CD4-positive, alpha-beta T cell (primary cell): ENCODE data around the gene HOXB8. TPM values are rescaled to one million over a fixed set of nuclear protein-coding genes. Genes with fewer than 3 reads are reported as not detected.
A peak's percentile ranks its signal among the peaks of the same experiment; 100 is the strongest.

Source experiments
- ATAC-seq: fragments of 200-7000 bp; cut with Tn5 transposase; one replicate; pipeline ENCODE4 v1.10.0; 2022; ENCODE audit warnings: mild to moderate bottlenecking; ENCODE audit not compliant: poor library complexity
- CTCF ChIA-PET: fragments of 350-600 bp; sonication (Branson Sonifier 250); formaldehyde crosslinking; loops from one replicate; lab custom pipeline; 2021; ENCODE audit warnings: antibody characterized with exemption, inconsistent platforms; lab: Charles Lee
- POLR2A ChIA-PET: fragments of 350-600 bp; sonication (Branson Sonifier 250); formaldehyde crosslinking; loops from one replicate; lab custom pipeline; 2021; ENCODE audit warnings: antibody characterized with exemption, inconsistent platforms; lab: Charles Lee
- DNase-seq, 14 experiments: peaks; one replicate each; pipeline ENCODE4 v3.0.0-alpha.2; 2013 to 2020; ENCODE audit warnings: mixed read lengths in 2 of 14
- H3K27ac ChIP-seq, 2 donors: one replicate each; pipeline versions ENCODE4 v1.5.1 to v1.7.0; 2013; ENCODE audit warnings: low read length in 2 of 2, low read depth in 1 of 2, mild to moderate bottlenecking in 1 of 2
- H3K27me3 ChIP-seq, 2 experiments: 1 replicate in 1 of 2; 2 replicates in 1 of 2; pipeline versions ENCODE4 v1.6.1 to v1.7.0; 2013; ENCODE audit warnings: low read length in 2 of 2, control low read depth in 1 of 2, mild to moderate bottlenecking in 1 of 2, moderate library complexity in 1 of 2; ENCODE audit not compliant: insufficient read depth in 2 of 2, control insufficient read depth in 1 of 2
- H3K36me3 ChIP-seq: one replicate; pipeline ENCODE4 v1.6.1; 2013; ENCODE audit warnings: low read length, control low read depth; ENCODE audit not compliant: insufficient read depth
- H3K4me1 ChIP-seq: one replicate; pipeline ENCODE4 v1.6.1; 2013; ENCODE audit warnings: low read length, control low read depth; ENCODE audit not compliant: insufficient read depth
- H3K4me3 ChIP-seq: one replicate; pipeline ENCODE4 v1.5.1; 2013; ENCODE audit warnings: mild to moderate bottlenecking, low read length, moderate library complexity
- H3K9me3 ChIP-seq, 2 experiments: 1 replicate in 1 of 2; 2 replicates in 1 of 2; pipeline versions ENCODE4 v1.6.1 to v1.7.0; 2013; ENCODE audit warnings: low read length in 2 of 2, mild to moderate bottlenecking in 2 of 2, control low read depth in 1 of 2, moderate library complexity in 1 of 2; ENCODE audit not compliant: control insufficient read depth in 1 of 2, insufficient read depth in 1 of 2
- H3K27ac Mint-ChIP-seq: one replicate; pipeline ENCODE4 v1.8.0; 2020; ENCODE audit warnings: mixed read lengths
- H3K27me3 Mint-ChIP-seq: one replicate; pipeline ENCODE4 v1.8.0; 2021; ENCODE audit warnings: mixed read lengths
- H3K36me3 Mint-ChIP-seq: one replicate; pipeline ENCODE4 v1.8.0; 2021; ENCODE audit warnings: low read depth, mixed read lengths
- H3K4me1 Mint-ChIP-seq: one replicate; pipeline ENCODE4 v1.8.0; 2021; ENCODE audit warnings: low read depth, mixed read lengths
- H3K4me3 Mint-ChIP-seq: one replicate; pipeline ENCODE4 v1.8.0; 2020; ENCODE audit warnings: mild to moderate bottlenecking, mixed read lengths
- H3K9me3 Mint-ChIP-seq: one replicate; pipeline ENCODE4 v1.8.0; 2020; ENCODE audit warnings: mixed read lengths
- intact Hi-C, 2 experiments: fragments of 100-400 bp; cut with DNase I in 1 of 2; cut with micrococcal nuclease in 1 of 2; formaldehyde crosslinking; loops; one replicate each; pipeline versions ENCODE4 v1.15.1 to v1.9.0; 2023 to 2025; cut with DNase I, micrococcal nuclease
- total RNA-seq, 174 experiments: library from RNA in 2 of 174; stranded (reverse) in 2 of 174; gene quantifications; one replicate each; pipeline ENCODE4 v1.2.3 and lab custom pipeline; 2021 to 2026
- TF ChIP-seq, protein P1 (sequence below): fragments of 200-600 bp; IDR thresholded peaks from one replicate; pipeline ENCODE4 v1.8.0; 2022; ENCODE audit warnings: antibody characterized with exemption, mild to moderate bottlenecking

Gene HOXB8
- total RNA-seq, 2 experiments from 2014 or later = not detected

- Histone ChIP-seq H3K4me3 (no peak overlapping the region), H3K27ac (no peak overlapping the region), H3K36me3 (no peaks in the 10 kb centered on the region), H3K9me3 (peaks cover 0 to 29% of the 10 kb centered on the region in 2 experiments), H3K27me3 (peaks cover 91 to 98% of the 10 kb centered on the region in 2 experiments), H3K4me1 (peaks cover 20% of the 10 kb centered on the region)
- H3K4me1 Mint-ChIP-seq = peaks cover 11% of the 10 kb centered on the region
- H3K27ac Mint-ChIP-seq = no peak overlapping the region
- intact Hi-C loops = no loop called here
- H3K27me3 Mint-ChIP-seq = peaks cover 98% of the 10 kb centered on the region
- TF ChIP-seq, protein P1, sequence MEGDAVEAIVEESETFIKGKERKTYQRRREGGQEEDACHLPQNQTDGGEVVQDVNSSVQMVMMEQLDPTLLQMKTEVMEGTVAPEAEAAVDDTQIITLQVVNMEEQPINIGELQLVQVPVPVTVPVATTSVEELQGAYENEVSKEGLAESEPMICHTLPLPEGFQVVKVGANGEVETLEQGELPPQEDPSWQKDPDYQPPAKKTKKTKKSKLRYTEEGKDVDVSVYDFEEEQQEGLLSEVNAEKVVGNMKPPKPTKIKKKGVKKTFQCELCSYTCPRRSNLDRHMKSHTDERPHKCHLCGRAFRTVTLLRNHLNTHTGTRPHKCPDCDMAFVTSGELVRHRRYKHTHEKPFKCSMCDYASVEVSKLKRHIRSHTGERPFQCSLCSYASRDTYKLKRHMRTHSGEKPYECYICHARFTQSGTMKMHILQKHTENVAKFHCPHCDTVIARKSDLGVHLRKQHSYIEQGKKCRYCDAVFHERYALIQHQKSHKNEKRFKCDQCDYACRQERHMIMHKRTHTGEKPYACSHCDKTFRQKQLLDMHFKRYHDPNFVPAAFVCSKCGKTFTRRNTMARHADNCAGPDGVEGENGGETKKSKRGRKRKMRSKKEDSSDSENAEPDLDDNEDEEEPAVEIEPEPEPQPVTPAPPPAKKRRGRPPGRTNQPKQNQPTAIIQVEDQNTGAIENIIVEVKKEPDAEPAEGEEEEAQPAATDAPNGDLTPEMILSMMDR = no peak
- ChIA-PET POLR2A (interaction anchor here (1.1 kb wide), 1 partner anchor 9 kb away, joined by 3 read pairs; no protein-coding TSS in a partner anchor), CTCF (interaction anchor here (0.7 kb wide), 1 partner anchor 20 kb away, joined by 3 read pairs; no protein-coding TSS in a partner anchor)
- H3K36me3 Mint-ChIP-seq = no peaks in the 10 kb centered on the region
- ATAC-seq = no peak
- DNase-seq = no peak
- H3K4me3 Mint-ChIP-seq = no peak overlapping the region
- no peaks in the 10 kb centered on the region for H3K9me3 Mint-ChIP-seq
Measured at GRCh38 chr17:48632579-48633265, 17.6 kb upstream of the HOXB8 start.

DNA sequence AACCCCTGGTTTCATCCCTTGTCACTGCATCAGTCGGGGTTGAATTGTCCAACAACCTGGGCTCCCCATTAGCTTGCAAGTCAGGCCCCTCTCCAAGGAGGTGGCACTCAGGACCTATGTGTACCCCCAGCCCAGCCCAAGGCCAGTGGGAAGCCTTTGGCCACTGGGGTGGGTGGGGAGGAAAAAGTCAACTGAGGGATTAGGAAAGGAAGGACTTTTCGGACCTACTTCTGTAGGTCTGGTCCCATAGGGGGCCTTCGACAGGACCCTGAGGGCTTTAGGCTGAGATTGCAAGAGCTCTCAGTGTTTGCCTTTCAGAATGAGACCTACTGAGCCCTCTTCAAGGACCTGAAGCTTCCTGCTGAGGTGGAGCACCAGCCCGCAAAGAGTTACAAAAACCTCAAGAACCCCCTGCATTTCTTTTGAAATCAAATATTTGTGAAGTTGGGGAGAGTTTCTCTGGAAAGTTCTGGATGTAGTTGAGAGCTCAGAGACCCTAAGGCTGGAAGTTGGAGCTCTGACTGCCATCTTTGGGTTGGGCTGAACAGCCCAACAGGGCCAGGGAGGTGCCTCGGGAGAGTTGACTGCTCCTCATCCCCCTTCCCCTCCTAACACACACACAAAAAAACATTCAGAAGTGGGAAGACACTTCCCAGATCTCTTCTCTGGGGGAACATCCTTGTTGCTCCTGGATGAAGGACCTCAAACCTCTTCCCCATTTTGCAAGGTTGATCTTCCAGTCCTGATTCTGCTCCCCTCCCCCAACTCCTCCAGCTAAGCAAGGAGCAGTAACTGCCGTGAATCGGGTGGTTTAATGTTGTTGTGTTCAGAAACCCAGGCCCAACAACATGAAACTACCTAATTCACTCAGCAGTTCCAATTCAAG, 16.8 kb upstream of the HOXB8 start:
- TF ChIP-seq, protein P1 = no peak
- intact Hi-C loops = no loop called here
- H3K27ac ChIP-seq = no peak overlapping the region
- Mint-ChIP-seq H3K4me1 (peaks cover 12% of the 10 kb centered on the region), H3K27ac (no peak overlapping the region), H3K9me3 (no peaks in the 10 kb centered on the region), H3K27me3 (peaks cover 98% of the 10 kb centered on the region), H3K36me3 (no peaks in the 10 kb centered on the region), H3K4me3 (no peak overlapping the region)
- ChIA-PET POLR2A (interaction anchor here (1.1 kb wide), 1 partner anchor 9 kb away, joined by 3 read pairs; no protein-coding TSS in a partner anchor), CTCF (interaction anchor here (0.7 to 1.3 kb wide), 2 partner anchors 14 to 19 kb away, joined by 3 read pairs; no protein-coding TSS in a partner anchor)
- peak in 1 of 14 experiments; percentile 4 for DNase-seq
- H3K4me3 ChIP-seq = no peak overlapping the region
- no peak for ATAC-seq
- H3K9me3 ChIP-seq = peaks cover 0 to 29% of the 10 kb centered on the region in 2 experiments
- peaks cover 27% of the 10 kb centered on the region for H3K4me1 ChIP-seq
- H3K27me3 ChIP-seq = peaks cover 91 to 98% of the 10 kb centered on the region in 2 experiments
- H3K36me3 ChIP-seq = no peaks in the 10 kb centered on the region

DNA sequence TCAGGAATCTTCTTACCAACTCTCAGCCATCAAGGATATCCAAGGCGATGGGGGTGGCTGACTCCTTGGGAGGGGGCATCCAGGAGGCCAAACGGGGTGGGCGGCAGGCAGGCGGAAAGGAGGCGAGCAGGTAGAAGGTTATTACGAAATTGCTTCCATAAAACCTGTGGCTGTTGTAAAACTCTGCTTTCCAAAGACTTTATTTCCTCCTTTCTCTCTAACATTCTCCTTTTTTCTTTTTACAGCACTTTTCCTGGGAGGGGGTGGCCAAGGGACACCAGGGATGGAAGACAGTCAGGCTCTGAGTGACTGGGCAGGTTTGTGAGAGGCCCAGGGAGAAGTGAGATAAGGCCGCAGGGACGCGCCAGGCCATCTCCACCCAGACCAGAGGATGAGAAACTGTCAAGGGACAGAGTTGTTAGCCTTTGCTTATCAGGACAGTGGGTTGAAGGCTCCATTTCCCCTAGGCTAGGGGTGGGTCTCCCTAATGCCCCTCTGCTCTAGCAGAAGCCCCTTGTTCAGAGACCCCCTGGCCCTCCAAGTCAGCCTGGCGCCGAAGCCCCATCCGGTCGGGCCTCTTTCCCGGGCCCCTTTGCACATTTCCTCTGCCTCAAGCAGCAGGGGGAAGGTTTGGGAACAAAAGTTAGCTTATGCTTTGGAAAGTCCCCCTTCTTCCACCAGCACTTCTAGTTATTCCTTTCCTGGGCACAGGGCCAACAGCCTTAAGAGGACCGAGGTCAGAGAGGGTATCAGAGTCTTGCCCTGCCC, 16.0 kb upstream of the HOXB8 start:
- intact Hi-C loops = no loop called here
- Histone ChIP-seq H3K4me1 (peaks cover 27% of the 10 kb centered on the region), H3K27me3 (peaks cover 90 to 97% of the 10 kb centered on the region in 2 experiments), H3K36me3 (no peaks in the 10 kb centered on the region), H3K4me3 (no peak overlapping the region), H3K27ac (no peak overlapping the region), H3K9me3 (peaks cover 0 to 24% of the 10 kb centered on the region in 2 experiments)
- ATAC-seq (no peak), DNase-seq (no peak)
- H3K9me3 Mint-ChIP-seq = no peaks in the 10 kb centered on the region
- no peak overlapping the region for H3K27ac Mint-ChIP-seq
- H3K36me3 Mint-ChIP-seq = no peaks in the 10 kb centered on the region
- ChIA-PET POLR2A (interaction anchor here (1.1 kb wide), 1 partner anchor 8 kb away, joined by 3 read pairs; no protein-coding TSS in a partner anchor), CTCF (interaction anchor here (1.3 kb wide), 1 partner anchor 13 kb away, joined by 3 read pairs; no protein-coding TSS in a partner anchor)
- H3K27me3 Mint-ChIP-seq = peaks cover 98% of the 10 kb centered on the region
- H3K4me3 Mint-ChIP-seq = no peak overlapping the region
- TF ChIP-seq, protein P1 = no peak
- peaks cover 15% of the 10 kb centered on the region for H3K4me1 Mint-ChIP-seq
